Brain microvascular endothelial cell (primary cell): ENCODE results near the gene USP3.

Experiments used
- DNase-seq: peaks from one replicate; pipeline ENCODE4 v3.0.0-alpha.2; 2020
- H3K27ac ChIP-seq: fragments of 250-450 bp; sonication (Bioruptor Pico); 2 replicates; pipeline ENCODE4 v1.5.1; 2020; ENCODE audit warnings: mild to moderate bottlenecking, moderate library complexity
- H3K27me3 ChIP-seq: fragments of 250-450 bp; sonication (Bioruptor Pico); replicated peaks from 2 replicates; pipeline ENCODE4 v1.5.1; 2020; ENCODE audit warnings: mild to moderate bottlenecking
- H3K36me3 ChIP-seq: fragments of 250-450 bp; sonication (Bioruptor Pico); replicated peaks from 2 replicates; pipeline ENCODE4 v1.5.1; 2020; ENCODE audit warnings: mild to moderate bottlenecking
- H3K4me3 ChIP-seq: 2 replicates; pipeline ENCODE4 v1.5.1; 2011; ENCODE audit warnings: low read depth, mild to moderate bottlenecking, control low read depth, low read length, moderate library complexity
- in situ Hi-C: cut with HindIII; loops from 2 replicates; pipeline ENCODE4 v1.10.0; 2017; ENCODE audit warnings: low sequenced_read_pairs, low pct_ligation_motif_present
- TF ChIP-seq, protein P1 (sequence below): IDR thresholded peaks from 2 replicates; pipeline ENCODE4 v1.5.1; 2011; ENCODE audit warnings: low read depth, mild to moderate bottlenecking, moderate library complexity, low read length, control low read depth, inconsistent platforms; ENCODE audit errors: missing control alignments

The USP3 gene

DNA sequence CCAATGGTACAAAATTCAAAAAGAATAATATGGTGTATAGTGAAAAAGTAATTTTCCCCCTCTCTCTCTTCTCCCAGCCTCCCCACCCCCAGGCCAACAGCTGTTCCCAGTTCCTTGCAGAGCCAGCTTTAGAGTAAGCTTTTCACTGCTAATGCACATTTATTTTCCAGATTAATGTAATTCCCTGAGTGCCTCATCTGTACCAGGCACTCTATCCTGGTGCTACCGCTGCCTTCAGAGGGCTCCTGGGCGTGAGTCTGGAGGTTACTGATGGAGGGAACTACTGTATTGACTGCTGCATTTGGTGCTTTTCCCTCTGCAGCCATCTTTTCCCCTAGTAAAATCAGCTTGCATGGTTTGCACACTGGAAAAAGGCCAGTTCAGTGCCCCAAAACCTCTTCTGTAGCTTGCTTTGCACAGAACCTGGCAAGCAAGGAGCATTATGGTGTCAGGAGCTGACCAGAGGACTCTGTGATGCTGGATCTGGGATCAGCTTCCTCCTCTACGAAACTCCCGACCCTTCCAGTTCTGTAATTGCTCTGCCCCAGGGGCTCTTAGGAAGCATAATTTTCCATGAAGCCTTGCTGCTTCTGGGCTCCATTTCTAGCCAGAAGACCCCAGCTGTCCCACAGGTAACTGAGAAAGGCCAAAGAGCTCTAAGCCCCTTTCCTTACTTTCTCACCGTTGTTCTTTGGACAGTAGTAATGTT is 8.5 kb upstream of the USP3 start:
- DNase-seq, result no peak
- in situ Hi-C loops, result no loop called here
- TF ChIP-seq, protein P1, sequence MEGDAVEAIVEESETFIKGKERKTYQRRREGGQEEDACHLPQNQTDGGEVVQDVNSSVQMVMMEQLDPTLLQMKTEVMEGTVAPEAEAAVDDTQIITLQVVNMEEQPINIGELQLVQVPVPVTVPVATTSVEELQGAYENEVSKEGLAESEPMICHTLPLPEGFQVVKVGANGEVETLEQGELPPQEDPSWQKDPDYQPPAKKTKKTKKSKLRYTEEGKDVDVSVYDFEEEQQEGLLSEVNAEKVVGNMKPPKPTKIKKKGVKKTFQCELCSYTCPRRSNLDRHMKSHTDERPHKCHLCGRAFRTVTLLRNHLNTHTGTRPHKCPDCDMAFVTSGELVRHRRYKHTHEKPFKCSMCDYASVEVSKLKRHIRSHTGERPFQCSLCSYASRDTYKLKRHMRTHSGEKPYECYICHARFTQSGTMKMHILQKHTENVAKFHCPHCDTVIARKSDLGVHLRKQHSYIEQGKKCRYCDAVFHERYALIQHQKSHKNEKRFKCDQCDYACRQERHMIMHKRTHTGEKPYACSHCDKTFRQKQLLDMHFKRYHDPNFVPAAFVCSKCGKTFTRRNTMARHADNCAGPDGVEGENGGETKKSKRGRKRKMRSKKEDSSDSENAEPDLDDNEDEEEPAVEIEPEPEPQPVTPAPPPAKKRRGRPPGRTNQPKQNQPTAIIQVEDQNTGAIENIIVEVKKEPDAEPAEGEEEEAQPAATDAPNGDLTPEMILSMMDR, result no peak
- no peaks in the 10 kb centered on the region for H3K36me3 ChIP-seq
- no peaks in the 10 kb centered on the region for H3K27me3 ChIP-seq
- H3K27ac ChIP-seq, result no peak overlapping the region
- H3K4me3 ChIP-seq, result no peak overlapping the region

GRCh38 chr15:63497642-63498467 is 6.5 kb upstream of the USP3 start:
- Histone ChIP-seq H3K36me3 (no peaks in the 10 kb centered on the region), H3K4me3 (no peak overlapping the region), H3K27ac (no peak overlapping the region), H3K27me3 (no peaks in the 10 kb centered on the region)
- TF ChIP-seq, protein P1, result no peak
- in situ Hi-C loops, result no loop called here
- no peak for DNase-seq

GRCh38 chr15:63499175-63499549 is 5.2 kb upstream of the USP3 start:
- Histone ChIP-seq H3K4me3 (no peak overlapping the region), H3K27me3 (no peaks in the 10 kb centered on the region), H3K27ac (no peak overlapping the region), H3K36me3 (no peaks in the 10 kb centered on the region)
- TF ChIP-seq, protein P1, result no peak
- DNase-seq, result no peak
- in situ Hi-C loops, result no loop called here

GRCh38 chr15:63499611-63500010 is 4.8 kb upstream of the USP3 start:
- no peak overlapping the region for H3K27ac ChIP-seq
- no peaks in the 10 kb centered on the region for H3K36me3 ChIP-seq
- DNase-seq, result no peak
- in situ Hi-C loops, result no loop called here
- H3K27me3 ChIP-seq, result no peaks in the 10 kb centered on the region
- TF ChIP-seq, protein P1, result no peak
- H3K4me3 ChIP-seq, result no peak overlapping the region

- Histone ChIP-seq H3K27ac (peak overlapping the region; percentile 98), H3K36me3 (no peaks in the 10 kb centered on the region), H3K4me3 (no peak overlapping the region), H3K27me3 (no peaks in the 10 kb centered on the region)
- DNase-seq, result no peak
- TF ChIP-seq, protein P1, result no peak
- in situ Hi-C loops, result no loop called here
These were observed 3.8 kb upstream of the USP3 start for GRCh38 chr15:63500265-63501250.
